Measurements from ENCODE around the gene TYMP.
A peak's percentile ranks its signal among the peaks of the same experiment; 100 is the strongest.
"Not testable (repeated sequence)": the region's sequence is repeated elsewhere in the genome, so short reads cannot be mapped to it uniquely, and the experiment has no call there.

The TYMP gene

DNA sequence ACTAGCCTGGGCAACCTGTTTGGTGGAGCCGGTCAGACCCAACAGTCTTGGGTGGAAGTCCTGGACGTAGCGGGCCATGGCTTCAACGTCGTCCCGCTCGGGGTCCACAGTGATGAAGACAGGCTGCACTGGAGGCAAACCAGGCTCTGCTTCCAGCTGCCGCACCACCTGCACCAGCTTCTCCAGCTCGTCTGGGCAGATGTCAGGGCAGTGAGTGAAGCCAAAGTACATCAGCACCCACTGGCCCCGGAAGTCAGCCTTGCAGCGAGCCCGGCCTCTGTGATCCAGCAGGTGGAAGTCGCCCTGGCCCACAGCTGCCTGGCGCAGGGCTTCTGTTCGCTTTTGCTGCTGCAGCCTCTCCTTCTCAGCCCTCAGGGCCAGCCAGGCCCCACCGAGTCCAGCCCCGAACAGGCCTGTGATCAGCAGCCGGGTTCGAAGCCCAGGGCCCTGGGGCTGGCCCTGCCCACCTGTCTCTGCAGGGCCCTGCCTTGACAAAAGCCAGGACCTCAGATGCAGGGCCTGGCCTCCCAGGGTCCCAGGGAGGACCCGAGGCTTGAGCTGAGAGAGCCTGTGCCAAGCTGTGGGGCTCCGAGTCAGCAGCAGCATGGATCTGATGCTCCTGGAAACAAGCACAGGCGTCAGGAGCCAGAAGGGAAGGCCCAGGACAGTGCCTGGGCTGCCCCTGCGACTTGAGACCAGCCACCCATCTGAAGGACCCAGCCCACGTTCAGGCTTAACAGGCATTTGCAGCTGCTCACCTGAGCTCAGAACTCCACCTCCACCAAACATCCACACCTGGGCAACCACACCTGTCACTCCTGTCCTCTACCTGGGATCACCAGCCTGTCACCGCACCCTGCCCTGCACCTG lies 5.8 kb downstream of the TYMP start:
- no peak for DNase-seq (ENCODE audit: low read depth)

- no peak for DNase-seq (ENCODE audit: low read depth)
These were observed 6.4 kb downstream of the TYMP start for GRCh38 chr22:50523458-50523805.

GRCh38 chr22:50522806-50523438 lies 6.9 kb downstream of the TYMP start:
- DNase-seq (ENCODE audit: low read depth), result no peak

GRCh38 chr22:50522208-50522805 lies 7.5 kb downstream of the TYMP start:
- DNase-seq (ENCODE audit: low read depth), result no peak

- DNase-seq (ENCODE audit: low read depth), result no peak
These were observed 8.1 kb downstream of the TYMP start for GRCh38 chr22:50521710-50522109.

DNA sequence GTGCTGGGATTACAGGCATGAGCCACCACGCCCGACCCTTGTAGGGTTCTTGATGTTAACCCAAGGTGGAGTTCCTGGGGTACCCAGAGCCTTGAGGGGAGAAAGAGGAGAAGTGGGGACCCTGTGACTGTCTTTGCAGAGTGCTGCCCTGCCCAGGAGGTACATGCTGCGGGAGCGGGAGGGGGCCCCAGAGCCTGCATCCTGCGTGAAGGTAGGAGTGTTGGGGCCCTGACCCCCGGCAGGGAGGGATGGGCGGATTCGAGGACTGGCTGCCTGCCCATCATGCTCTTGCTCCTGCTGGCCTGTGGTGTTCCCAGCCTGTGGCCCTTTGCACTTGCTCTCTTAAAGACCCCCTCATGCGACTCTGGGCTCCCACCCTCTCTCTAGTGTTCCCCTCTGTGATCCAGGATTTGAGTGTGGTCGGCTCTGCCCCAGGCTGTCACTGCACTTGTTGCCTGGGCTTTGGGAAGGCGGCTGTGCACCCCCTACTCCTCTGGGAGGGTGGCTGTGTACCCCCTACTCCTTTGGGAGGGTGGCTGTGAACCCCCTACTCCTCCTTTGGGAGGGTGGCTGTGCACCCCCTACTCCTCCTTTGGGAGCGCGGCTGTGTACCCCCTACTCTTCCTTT lies 8.9 kb downstream of the TYMP start:
- DNase-seq (ENCODE audit: low read depth), result no peak

- not testable (repeated sequence) for DNase-seq (ENCODE audit: low read depth)
These were observed 9.6 kb downstream of the TYMP start for GRCh38 chr22:50520184-50520583.

GRCh38 chr22:50519151-50519550 lies 10.7 kb downstream of the TYMP start:
- no peak for DNase-seq (ENCODE audit: low read depth)

- no peak for DNase-seq (ENCODE audit: low read depth)
These were observed 11.2 kb downstream of the TYMP start for GRCh38 chr22:50518606-50519005.

DNA sequence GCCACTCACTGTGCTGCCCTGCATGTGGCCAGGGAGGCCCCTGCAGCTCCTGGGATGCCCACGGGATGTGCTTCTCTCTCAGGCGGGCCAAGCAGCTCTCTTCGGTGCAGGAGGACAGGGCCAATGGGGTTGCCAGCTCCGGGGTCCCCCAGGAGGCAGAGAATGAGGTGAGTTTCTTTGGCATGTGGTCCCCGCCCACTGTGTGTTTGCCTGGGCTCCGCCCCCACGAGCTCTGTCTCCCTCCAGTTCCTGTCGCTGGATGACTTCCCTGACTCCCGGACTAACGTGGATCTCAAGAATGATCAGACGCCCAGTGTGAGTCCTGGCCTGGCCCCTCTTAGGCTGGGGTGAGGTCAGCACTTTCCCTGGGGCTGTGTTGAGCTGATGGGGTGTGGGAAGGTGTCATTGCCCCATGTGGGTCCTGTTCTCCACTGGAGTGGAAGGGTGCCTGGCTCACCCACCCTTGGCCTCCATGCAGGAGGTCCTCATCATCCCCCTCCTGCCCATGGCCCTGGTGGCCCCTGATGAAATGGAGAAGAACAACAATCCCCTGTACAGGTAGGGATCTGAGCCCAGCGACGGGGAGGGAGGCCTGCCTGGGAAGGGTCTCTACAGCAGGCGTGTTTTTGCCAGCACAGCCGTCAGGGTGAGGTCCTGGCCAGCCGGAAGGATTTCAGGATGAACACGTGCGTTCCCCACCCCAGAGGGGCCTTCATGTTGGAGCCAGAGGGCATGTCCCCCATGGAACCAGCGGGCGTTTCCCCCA lies 12.1 kb downstream of the TYMP start:
- no peak for DNase-seq (ENCODE audit: low read depth)

- no peak for DNase-seq (ENCODE audit: low read depth)
These were observed 12.9 kb downstream of the TYMP start for GRCh38 chr22:50516891-50517290.

- no peak for DNase-seq (ENCODE audit: low read depth)
These were observed 13.7 kb downstream of the TYMP start for GRCh38 chr22:50516068-50516467.

- DNase-seq (ENCODE audit: low read depth), result no peak
These were observed 16.6 kb downstream of the TYMP start for GRCh38 chr22:50513175-50513574.

GRCh38 chr22:50508897-50509296 lies 20.9 kb downstream of the TYMP start:
- no peak for DNase-seq (ENCODE audit: low read depth)

GRCh38 chr22:50507991-50508884 lies 21.6 kb downstream of the TYMP start, which contains the start of gene NCAPH2:
TSS of gene NCAPH2 (plus strand) at chr22:50508224. CDS start at chr22:50508338, 114 bp downstream.
- DNase-seq (ENCODE audit: low read depth), result peak; percentile 96

DNA sequence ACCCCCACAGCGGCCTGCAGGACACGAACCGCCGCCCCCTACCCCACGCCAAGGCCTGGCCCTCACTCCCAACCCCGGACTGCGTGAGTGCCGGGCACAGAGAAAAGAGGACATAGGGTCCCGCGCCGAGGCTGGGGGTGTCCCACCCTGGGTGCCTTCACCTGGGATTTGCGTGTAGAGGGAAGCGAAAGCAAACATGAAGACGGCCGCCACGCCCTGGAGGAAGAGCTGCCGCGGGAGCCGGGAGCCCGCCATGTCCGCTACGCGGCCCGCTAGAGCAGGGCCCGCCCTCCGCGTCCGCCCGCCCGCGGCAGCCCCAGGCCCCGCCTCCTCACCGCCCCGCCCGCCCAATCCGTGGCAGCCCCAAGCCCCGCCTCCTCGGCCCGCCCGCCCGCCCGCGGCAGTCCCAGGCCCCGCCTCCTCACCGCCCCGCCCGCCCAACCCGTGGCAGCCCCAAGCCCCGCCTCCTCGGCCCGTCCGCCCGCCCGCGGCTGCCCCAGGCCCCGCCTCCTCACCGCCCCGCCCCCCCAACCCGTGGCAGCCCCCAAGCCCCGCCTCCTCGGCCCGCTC lies 22.3 kb downstream of the TYMP start, which contains the start of gene LMF2:
TSS of gene LMF2 (minus strand) at position 282 of the 570 bp plus-strand sequence. CDS start at position 255, 27 bp downstream.
- DNase-seq (ENCODE audit: low read depth), result peak; percentile 92

GRCh38 chr22:50506611-50507420 lies 23.0 kb downstream of the TYMP start:
- no peak for DNase-seq (ENCODE audit: low read depth)

GRCh38 chr22:50505776-50506610 lies 23.8 kb downstream of the TYMP start:
- DNase-seq (ENCODE audit: low read depth), result no peak
